ENCODE data around the gene YWHAH. TPM values are rescaled to one million over a fixed set of nuclear protein-coding genes. Genes with fewer than 3 reads are reported as not detected.

The YWHAH gene
- total and polyA plus RNA-seq, 7 donors, result 85.8 to 171 (median 106) TPM

DNA sequence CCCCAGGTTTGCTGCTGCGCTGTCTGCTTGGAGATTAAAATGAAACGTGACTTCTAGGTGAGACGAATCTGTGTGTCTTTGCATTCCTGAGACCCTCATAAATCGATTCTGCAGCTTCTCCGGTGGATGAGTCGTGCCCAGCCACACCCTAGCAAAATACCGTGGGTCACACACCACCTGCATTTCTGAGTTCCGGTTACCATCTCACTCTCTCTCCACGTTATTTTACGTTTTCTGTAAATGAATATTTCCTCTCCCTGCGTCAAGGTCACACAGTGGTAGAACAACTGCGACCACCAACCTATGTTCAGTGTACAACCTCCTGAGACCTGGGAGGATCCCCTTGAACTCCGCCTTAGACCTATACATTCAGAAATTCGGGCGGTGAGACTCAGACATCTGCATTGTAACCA is 1.1 kb downstream of the YWHAH start:
- intact Hi-C loops (cut with DNase I), result loop anchor here (1.0 to 10.0 kb wide), 3 partner anchors 25 to 529 kb away; partner anchors contain the start of genes DEPDC5, FBXO7 and PRR14L
- 0 to 3% methylated on average over 15 of the region's 15 CpGs for WGBS, 2 donors
- H3K27ac ChIP-seq, result peak overlapping the region; percentile 95 to 100 (median 98)

GRCh38 chr22:31945971-31946680 is 1.8 kb downstream of the YWHAH start:
- no peaks in the 10 kb centered on the region for H3K9me3 ChIP-seq
- H3K27me3 ChIP-seq, result no peaks in the 10 kb centered on the region
- 41 to 50% methylated on average over 8 of the region's 8 CpGs for WGBS, 2 donors
- TF ChIP-seq, protein P1, sequence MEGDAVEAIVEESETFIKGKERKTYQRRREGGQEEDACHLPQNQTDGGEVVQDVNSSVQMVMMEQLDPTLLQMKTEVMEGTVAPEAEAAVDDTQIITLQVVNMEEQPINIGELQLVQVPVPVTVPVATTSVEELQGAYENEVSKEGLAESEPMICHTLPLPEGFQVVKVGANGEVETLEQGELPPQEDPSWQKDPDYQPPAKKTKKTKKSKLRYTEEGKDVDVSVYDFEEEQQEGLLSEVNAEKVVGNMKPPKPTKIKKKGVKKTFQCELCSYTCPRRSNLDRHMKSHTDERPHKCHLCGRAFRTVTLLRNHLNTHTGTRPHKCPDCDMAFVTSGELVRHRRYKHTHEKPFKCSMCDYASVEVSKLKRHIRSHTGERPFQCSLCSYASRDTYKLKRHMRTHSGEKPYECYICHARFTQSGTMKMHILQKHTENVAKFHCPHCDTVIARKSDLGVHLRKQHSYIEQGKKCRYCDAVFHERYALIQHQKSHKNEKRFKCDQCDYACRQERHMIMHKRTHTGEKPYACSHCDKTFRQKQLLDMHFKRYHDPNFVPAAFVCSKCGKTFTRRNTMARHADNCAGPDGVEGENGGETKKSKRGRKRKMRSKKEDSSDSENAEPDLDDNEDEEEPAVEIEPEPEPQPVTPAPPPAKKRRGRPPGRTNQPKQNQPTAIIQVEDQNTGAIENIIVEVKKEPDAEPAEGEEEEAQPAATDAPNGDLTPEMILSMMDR (IDR thresholded peaks at IDR 0.05), result no peak
- TF ChIP-seq POLR2AphosphoS5 (IDR thresholded peaks at IDR 0.05), result no peak
- TF ChIP-seq POLR2A (IDR thresholded peaks at IDR 0.05), result no peak
- TF ChIP-seq EP300 (IDR thresholded peaks at IDR 0.05), result no peak
- intact Hi-C loops (cut with DNase I), result loop anchor here (1.0 to 10.0 kb wide), 3 partner anchors 24 to 529 kb away; partner anchors contain the start of genes DEPDC5, FBXO7 and PRR14L
- DNase-seq, result no peak
- H3K4me3 ChIP-seq, result peak overlapping the region; percentile 81 to 96 (median 87)
- H3K36me3 ChIP-seq, result peaks cover 0 to 23% (median 0%) of the 10 kb centered on the region in 4 donors
- H3K4me1 ChIP-seq, result peaks cover 0 to 51% (median 36%) of the 10 kb centered on the region in 4 donors
- peak overlapping the region; percentile 95 to 100 (median 98) for H3K27ac ChIP-seq

More for the DNA sequence above, 1.1 kb downstream of the YWHAH start:
- Histone ChIP-seq H3K4me1 (peaks cover 0 to 44% (median 29%) of the 10 kb centered on the region in 4 donors), H3K4me3 (peak overlapping the region; percentile 81 to 96 (median 87)), H3K27me3 (no peaks in the 10 kb centered on the region), H3K9me3 (no peaks in the 10 kb centered on the region), H3K36me3 (peaks cover 0 to 17% (median 0%) of the 10 kb centered on the region in 4 donors)
- TF ChIP-seq, protein P1 (IDR thresholded peaks at IDR 0.05), result no peak
- TF ChIP-seq POLR2A (IDR thresholded peaks at IDR 0.05) (no peak), POLR2AphosphoS5 (IDR thresholded peaks at IDR 0.05) (no peak), EP300 (IDR thresholded peaks at IDR 0.05) (no peak)
- DNase-seq, result no peak

DNA sequence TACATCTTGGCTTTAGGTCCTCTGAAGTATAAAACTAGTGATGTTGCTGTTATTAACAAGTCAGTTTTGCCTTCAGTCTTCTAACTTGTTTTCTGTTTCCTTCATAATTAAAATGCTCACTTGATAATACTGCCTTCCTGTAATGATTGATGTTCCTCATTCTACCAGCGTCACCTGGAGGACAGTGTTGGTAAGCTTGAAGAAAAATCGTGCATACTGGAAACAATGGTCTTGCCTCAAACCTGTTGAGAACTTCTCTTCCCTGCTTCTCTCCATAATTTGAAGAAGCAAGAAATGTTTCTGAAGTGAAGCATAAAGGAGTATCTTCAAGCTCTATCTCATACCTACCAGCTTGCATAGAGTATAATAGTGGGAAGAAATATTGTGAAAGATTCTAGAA is 3.0 kb downstream of the YWHAH start:
- Histone ChIP-seq H3K4me3 (no peak overlapping the region), H3K27me3 (no peaks in the 10 kb centered on the region), H3K9me3 (no peaks in the 10 kb centered on the region), H3K27ac (peak overlapping the region; percentile 95 to 100 (median 98)), H3K4me1 (peaks cover 0 to 62% (median 48%) of the 10 kb centered on the region in 4 donors), H3K36me3 (peaks cover 0 to 23% (median 0%) of the 10 kb centered on the region in 4 donors)
- no peak for DNase-seq
- 5 to 6% methylated on average over 2 of the region's 2 CpGs for WGBS, 2 donors
- intact Hi-C loops (cut with DNase I), result loop anchor here (10.0 kb wide), 2 partner anchors 192 to 528 kb away; partner anchors contain the start of genes DEPDC5, FBXO7 and PRR14L
- TF ChIP-seq EP300 (IDR thresholded peaks at IDR 0.05) (no peak), POLR2AphosphoS5 (IDR thresholded peaks at IDR 0.05) (no peak), POLR2A (IDR thresholded peaks at IDR 0.05) (no peak)
- TF ChIP-seq, protein P1 (IDR thresholded peaks at IDR 0.05), result peak in 1 of 4 experiments; percentile 22

- Histone ChIP-seq H3K27ac (peak overlapping the region in 2 of 4 donors; percentile 98 to 100), H3K4me3 (no peak overlapping the region), H3K36me3 (peaks cover 0 to 23% (median 0%) of the 10 kb centered on the region in 4 donors), H3K4me1 (peaks cover 0 to 70% (median 55%) of the 10 kb centered on the region in 4 donors), H3K27me3 (no peaks in the 10 kb centered on the region), H3K9me3 (no peaks in the 10 kb centered on the region)
- WGBS, 2 donors, result 82 to 83% methylated on average over 8 of the region's 8 CpGs
- DNase-seq, result no peak
- TF ChIP-seq POLR2AphosphoS5 (IDR thresholded peaks at IDR 0.05) (no peak), EP300 (IDR thresholded peaks at IDR 0.05) (no peak)
- intact Hi-C loops (cut with DNase I), result loop anchor here (10.0 kb wide), 2 partner anchors 193 to 527 kb away; partner anchors contain the start of genes DEPDC5, FBXO7 and PRR14L
Observed at GRCh38 chr22:31948002-31948401, 3.7 kb downstream of the YWHAH start.

DNA sequence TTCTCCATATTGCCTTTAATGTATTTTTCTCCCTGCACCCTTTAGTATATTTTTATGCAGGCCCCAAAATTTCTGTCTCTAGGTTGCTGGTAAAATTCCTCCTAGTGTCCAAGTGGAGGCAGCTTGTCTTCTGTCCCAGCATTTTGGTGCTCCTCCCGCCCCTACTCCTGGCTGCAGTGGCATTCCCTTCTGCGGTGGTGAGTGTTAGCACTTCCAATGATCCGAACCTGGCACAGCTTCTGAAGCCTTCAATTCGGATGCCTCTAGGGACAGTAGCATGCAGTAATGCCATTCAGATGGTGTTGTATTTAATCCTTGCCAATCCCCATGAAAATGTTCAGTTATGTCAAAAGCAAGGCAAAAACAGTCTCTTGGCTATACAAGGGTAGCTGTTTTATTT is 5.9 kb downstream of the YWHAH start:
- intact Hi-C loops (cut with DNase I), result no loop called here
- Histone ChIP-seq H3K9me3 (no peaks in the 10 kb centered on the region), H3K27ac (peak overlapping the region; percentile 72 to 80 (median 77)), H3K4me3 (no peak overlapping the region), H3K27me3 (no peaks in the 10 kb centered on the region), H3K36me3 (peaks cover 0 to 23% (median 0%) of the 10 kb centered on the region in 4 donors), H3K4me1 (peaks cover 0 to 87% (median 71%) of the 10 kb centered on the region in 4 donors)
- TF ChIP-seq EP300 (IDR thresholded peaks at IDR 0.05) (no peak), POLR2AphosphoS5 (IDR thresholded peaks at IDR 0.05) (no peak), POLR2A (IDR thresholded peaks at IDR 0.05) (no peak)
- TF ChIP-seq, protein P1 (IDR thresholded peaks at IDR 0.05), result no peak
- 78 to 87% methylated on average over 4 of the region's 4 CpGs for WGBS, 2 donors
- DNase-seq, result no peak
